HG03025 (cell line): Measurements from ENCODE around the gene TGFBR3.
"Not testable (repeated sequence)": the region's sequence is repeated elsewhere in the genome, so short reads cannot be mapped to it uniquely, and the experiment has no call there.

Source experiments
- ATAC-seq: cut with Tn5 transposase; IDR thresholded peaks from one replicate; pipeline ENCODE4 v1.9.1; 2021; ENCODE audit warnings: mild to moderate bottlenecking, moderate library complexity; ENCODE audit not compliant: unreplicated experiment, low FRiP score

Gene TGFBR3

DNA sequence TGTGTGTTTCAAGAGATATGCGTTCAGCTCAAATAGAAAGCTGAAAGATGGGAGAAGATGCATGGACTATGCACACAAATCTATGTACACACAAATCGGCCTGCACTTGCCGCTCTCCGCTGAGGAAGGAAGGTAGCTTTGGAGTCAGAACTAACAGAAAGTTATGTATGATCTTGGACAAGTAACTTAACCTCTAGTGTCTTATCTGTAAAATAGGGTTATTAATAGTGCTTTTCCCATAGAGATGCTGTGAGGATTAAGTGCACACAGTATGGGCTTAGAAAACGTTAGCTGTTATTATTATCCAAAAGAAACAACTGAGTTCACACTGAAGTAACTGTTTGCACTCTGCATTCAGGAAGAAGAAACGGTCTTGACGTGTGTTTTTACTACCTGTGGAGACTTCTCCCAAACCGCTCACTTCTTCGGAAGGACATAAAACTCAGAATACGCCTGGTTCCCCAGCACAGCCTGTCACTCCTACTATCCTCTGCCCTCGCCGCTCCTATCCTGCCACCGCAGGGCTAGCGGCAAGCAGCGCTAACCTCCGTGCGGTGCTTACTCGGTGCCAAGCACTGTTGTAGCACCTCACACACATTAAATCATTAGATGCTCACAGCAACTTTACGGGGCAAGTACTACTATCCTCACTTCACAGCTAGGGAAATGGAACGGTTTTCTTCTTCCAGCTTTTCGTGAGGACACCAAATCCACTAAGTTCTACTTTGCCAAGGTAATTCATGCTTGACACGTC is 1.3 kb downstream of the TGFBR3 start:
- ATAC-seq = no peak

DNA sequence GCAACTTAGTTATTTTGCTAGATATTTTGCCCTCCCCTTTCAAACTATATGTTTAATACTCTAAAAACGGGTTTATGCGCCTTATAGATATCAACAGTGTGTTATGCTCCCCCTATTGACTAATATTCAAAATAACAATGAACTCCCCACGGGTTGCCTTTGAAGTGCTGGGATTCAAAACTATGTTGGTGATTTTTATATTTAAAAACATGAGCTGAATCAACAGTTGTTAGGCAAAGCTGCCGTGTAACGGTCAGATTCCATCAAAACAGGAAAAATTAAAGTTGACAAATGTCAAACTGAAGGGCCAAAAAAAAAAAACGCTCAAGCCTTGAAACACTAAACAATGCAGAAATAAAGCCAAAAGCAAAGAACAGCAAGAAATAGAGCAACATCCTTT is 2.5 kb downstream of the TGFBR3 start:
- no peak for ATAC-seq

DNA sequence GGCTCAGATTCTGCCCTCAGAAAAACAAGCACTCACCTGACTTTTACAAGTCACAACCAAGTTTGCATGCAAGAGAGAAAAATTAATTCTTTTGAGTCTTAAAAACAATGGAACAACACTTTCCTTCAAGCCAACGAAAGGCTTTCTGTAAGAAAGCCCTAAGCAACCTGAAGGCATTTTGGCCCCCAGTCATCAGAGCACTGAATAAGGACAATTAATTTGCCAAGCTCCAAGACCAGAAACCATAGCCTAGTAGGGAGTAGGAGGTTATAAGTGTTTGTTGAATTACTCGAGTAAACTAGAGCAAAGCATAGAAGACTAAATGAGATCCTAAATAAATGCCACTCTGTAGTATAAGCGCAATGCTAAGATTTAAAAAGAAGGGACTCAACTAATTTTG is 4.7 kb downstream of the TGFBR3 start:
- no peak for ATAC-seq

DNA sequence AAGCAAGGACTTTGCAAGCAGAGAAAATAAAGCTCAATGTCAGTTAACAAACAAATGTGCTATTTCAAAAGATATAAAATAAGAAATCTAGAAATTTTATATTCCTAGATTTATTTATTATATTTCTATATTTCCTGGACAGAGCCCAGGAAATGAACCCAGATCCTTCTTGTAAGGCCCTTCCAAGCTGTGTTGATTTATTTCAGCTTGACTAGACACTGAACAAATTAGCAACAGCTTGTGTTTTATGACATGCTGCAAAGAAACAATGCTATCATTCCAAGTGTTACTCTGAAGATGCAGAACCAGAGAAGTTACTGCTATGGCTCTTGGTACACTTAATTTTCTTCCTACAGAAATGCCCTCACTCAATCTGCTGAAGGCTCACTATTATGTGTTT is 6.2 kb downstream of the TGFBR3 start:
- ATAC-seq = no peak

DNA sequence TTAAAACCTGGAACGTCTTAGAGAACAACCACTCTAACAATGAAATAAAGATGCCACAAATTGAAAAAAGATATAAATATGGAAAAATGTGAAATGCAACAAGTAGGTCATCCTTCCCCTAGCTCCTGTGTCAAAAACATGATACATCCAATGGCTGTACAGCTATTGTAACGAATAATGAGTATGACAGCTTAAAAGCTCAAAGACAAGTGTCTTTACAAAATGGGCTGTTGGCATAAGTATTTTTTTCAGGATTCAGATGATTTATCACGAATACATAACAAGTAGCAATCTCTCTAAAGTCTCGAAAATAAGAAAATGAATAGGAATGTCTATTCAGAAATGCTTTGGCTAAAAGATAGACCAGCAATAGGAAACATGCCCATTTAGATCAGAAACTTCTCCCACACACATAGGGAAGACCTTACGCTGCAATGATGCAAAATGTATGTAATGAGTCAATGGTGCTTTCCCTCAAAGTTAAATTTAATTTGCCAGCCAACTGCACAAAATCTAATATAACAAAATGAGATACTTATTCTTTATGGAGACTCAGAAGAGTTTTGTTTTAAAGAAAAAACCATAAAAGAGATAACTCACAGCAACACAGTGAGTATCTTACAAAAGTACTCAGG is 8.3 kb downstream of the TGFBR3 start:
- ATAC-seq = no peak

DNA sequence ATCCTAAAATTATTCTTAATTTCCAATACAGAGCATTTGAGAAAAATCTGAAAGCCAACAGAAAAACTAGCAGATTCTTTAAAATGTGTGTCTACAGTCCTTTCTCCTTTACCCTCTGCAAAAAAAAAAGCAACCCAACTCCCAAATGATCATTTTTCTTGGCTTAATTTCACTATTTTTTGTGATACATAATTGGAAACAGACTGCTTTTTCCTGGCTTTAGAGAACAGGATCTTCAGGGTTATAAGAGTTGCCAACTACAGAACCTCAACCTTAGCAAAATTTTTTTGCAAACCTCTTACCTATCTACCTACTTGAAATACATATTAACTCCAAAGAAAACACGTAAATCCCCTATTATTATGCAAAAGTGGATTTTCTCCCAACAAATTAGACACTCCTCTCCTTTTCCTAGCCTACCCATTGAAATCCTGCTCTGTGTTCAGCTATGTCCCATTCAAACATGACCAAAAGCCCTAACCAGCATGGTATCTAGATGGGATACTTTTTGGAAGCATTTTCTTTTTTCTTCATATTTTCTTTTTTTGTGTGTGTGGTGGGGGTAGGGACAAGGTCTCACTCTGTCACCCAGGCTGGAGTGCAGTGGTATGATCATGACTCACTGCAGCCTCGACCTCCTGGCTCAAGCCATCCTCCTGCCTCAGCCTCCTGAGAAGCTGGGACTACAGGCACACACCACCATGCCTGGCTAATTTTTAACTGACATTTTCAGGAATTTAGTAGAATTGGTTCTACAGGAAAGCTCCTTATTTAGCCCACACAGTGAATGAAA is 9.0 kb downstream of the TGFBR3 start:
- ATAC-seq = no peak

DNA sequence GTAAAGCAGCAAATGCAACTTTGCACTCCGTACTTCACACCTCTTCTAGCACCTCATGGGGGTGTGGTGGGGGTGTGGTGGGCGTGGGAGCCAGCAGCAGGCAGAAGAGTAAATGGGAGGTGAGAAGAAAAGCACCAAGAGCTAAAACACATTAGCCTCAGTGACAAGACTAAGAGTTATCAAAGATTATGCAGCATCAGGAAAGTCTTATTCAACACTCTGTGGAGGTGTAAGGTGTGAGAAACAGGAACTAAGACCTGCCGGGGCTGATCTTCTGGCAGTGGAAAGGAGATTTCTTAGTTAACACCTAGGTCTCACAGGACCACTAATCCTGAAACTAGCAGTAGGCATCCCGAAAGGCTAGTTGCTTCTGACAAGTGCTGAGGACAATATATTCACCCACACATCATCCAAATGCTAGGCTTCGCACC is 9.9 kb downstream of the TGFBR3 start:
- peak; percentile 89 for ATAC-seq

DNA sequence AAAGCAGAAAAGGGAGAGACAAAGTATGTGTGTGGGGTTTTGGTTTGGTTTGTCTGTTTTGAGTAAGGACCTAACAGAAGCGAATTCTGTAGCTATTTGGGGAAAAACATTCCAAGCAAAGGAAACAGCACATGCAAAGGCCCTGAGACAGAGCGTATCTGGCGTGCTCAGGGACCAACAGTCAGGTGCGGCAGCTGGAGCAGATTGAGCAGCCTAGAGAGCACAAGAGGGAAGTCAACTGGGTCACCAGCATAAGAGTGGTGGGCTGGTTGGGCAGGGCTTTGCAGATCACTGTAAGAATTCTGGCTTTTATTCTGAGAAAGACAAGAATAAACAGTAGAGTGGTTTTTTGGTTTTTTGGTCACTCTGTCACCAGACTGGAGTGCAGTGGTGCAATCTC is 11.8 kb downstream of the TGFBR3 start:
- no peak for ATAC-seq

DNA sequence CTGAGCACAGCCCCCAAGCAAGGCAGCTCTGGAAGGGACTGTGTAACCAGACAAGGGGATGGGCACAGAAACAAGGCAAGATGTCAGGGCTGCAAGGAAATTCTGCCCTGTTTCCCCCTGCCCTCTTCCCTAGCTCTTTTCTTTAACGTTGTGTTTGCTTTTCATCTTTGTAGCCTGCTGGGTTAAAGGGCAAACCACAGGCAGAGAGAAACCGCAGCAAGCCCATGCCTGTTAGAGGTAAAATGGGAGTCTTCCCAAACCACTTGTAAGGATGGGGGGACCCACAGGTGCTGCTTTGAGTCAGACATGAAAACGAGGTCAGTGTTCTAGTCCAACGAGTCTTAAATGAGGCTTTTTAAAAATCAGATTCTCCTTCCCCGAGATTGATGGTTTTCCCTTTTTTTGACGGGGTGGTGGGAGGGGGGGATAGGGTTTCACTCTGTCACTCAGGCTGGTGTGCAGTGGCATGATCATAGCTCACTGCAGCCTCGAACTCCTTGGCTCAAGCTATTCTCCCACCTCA is 13.3 kb downstream of the TGFBR3 start:
- no peak for ATAC-seq

DNA sequence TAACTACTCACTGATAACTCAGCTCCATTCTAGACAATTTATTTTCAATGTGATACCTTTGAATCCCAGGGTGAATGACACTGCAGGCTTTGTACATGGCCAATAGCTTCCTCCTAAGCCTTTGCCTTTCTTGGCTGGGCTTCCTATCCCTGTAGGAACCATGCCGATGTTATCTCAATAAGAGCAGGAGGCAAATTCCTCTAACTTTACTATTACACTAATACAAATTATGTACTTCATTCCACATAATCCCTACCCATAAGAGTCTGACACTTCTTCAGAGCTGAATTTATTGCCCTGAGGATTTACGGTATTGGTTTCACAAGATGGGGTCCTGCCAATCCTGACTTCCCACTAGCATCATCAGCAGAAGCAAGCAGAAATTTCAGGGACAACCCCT is 14.0 kb downstream of the TGFBR3 start:
- no peak for ATAC-seq

DNA sequence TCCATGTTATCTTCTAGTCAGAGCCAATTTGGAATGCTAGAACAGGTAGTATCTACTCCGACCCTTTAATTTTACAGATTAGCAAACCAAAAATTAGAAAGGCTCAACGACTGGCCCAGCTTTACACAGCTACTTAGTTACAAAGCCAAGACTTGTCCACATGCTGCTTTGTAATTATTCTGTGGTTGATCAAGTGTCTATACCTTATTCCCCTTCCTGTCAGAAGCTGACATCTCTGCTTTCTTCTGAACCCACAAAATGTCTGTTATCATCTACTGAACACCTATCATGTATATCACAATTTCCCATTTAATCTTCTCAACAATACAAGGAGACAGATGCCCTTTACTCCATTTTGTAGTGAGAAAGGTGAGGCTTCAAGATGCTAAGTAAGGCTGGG is 15.6 kb downstream of the TGFBR3 start:
- ATAC-seq = no peak

DNA sequence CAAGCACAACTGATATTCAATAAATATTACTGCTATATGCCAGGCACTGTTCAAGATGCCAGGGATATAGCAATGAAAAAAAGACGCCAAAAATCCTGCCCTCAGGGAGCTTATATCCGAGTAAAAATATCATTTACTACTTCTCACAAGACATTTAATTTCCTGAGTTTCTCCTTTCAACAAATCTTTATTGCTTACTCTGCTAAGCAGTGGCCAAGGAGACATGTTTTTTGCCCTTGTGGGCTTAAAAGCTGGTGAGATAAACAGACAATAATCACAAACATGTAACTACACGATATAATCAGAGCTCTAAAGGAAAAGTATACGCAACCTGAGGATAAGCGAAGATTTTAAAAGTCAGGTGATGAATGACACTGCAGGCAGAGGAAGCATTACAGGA is 19.5 kb downstream of the TGFBR3 start:
- ATAC-seq = no peak

DNA sequence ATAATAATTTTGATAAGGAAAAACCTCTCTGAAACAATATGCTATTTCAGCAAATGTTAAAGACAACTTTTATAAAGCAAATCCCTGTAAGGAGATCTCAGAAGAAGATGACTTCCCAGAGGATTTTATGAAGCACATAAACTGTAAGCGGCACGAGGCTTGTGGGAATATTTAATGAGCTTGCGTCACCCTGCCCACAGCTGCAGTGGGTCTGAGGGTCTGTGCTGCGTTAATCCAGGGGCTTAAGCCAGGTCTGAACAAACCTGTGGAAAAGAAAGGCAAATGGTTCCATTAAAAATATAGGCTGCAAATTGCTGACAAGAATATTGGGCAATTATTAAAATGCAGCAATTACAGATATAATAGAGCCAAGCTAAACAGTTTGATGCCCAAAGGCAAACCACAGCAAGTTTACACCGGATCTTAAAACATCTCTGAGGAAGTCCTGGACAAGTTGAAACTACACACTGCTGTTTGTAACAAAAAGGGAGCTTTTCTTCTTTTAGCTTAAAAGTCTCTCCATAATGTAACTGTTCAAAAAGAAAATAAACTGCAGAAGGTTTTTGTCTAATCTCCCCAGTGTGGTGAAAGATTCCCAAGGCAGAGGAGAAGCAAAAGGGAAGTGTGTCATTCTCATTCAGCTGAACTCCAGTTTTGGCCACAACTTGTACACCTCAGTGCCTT is 21.8 kb downstream of the TGFBR3 start:
- no peak for ATAC-seq

DNA sequence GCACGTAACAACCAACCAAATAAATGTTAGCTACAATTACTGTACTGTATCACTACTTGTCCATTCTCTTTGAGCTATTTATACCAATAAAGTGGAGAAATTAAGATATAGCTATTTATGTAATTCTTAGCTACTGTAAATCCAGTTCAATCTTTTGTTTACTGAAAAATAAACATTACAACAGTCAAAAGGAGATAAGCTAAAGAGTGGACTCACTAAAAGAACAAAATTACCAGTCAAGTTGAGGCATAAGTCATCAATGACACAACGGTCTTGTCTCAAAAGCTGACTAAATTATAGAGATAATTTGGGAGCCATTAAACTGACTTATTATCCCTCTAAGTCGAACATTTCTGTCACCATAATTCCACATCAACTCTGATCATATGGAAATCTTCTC is 22.5 kb downstream of the TGFBR3 start:
- no peak for ATAC-seq

DNA sequence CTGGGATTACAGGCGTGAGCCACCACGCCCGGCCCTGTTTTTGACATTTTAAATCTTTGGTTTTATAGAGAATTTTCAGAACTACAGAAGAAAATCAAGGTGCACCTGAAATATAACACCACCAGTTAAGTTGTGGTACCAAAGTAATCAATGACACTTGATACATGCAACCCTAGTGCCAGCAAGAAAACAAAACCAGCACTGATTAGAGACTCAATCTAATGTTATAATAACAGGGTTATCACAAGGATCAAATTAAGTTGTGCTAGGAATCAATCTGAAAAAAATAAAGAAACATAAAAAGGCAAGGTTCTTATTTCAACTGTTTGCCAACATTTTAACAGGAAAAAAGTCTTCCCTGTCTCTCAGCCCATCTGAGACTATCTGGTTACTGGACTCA is 23.8 kb downstream of the TGFBR3 start:
- ATAC-seq = no peak

DNA sequence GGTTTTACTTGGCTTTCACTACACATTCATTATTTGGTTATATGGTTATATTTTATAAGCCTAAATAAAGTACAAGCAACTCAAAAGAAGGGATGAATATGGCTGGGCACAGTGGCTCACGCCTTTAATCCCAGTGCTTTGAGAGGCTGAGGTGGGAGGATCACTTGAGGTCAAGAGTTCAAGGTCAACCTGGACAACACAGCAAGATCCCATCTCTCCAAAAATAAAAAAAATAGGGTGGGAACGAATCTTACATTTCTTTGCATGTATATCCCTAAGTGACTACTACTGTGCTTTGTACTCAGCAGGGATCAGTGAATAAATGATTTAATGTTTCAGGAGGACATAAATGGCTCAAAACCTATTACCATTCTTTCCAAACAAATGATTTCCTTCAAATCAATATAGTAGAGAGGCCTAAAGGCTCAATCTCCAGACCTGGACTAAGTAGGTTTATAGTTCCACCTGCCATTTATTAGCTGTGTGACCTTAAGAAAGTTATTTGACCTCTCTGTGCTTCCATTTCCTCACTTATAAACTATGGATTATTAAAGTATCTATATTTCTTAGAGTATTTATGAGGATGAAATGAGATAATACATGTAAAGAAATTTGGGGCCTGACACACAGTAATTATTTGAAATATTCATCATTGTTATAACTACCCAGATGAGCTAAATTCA is 28.3 kb downstream of the TGFBR3 start:
- ATAC-seq = no peak

DNA sequence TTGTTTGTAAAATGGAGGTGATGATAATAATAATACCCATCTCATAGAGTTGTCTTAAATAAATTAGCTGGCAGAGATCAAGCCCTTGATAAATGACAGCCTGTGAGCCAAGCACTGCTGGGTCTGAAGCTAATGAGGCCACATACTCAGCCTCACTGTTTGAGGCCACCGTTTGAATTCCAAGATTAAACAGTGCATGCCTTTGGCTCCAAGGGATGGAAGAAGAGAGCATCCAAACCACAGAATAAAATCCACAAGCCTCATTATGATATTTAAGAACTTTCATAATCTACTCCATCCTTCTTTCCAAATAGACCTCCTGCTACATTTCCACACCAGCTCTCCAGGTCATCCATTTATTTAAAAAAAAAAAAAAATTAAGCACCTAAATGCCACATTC is 29.0 kb downstream of the TGFBR3 start:
- no peak for ATAC-seq

DNA sequence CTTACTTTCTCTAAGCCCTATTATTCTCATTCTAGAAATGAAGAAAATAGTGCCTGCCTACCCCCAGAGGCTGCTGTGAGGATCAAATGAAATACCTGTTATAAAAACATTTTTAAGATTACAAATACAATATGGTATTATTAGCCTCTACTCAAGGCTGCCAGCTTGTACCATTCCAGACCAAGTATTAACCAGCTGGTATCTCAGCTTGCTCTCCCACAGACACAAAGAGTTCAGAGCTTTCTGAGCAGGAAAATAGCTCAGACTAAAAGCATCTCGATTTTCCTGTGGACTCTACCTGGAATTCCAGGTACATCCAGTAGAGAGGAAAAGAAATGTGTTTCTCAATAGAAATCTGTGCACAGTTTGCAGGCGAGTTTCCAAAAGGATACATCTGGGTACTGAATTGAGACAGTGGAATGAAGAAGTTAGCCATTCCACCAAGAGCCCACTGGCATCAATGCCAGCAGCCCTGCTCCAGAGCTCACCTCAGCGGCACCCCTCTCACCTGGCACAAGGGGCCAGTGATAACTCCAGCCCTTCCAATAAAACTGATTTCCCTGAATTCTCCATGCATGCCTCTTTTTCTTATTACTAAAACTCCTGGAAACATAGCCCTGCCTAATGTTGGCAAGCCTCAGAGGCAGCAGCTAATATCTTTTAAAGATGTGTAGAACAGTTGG is 31.0 kb downstream of the TGFBR3 start:
- ATAC-seq = no peak

DNA sequence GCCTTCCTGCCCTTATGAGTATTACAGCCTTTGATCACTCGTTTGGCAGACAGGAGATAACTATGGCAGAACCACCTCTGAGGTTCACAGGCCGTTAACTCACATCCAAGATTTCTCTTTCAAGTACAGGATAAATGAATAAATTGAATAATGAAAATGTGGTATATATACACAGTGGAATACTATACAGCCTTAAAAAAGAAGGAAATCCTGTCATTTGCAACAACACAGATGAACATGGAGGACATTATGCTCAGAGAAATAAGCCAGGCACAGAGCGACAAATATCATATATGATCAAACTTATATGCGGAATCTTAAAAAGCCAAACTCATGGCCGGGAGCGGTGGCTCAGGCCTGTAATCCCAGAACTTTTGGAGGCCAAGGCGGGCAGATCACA is 32.6 kb downstream of the TGFBR3 start:
- ATAC-seq = no peak

DNA sequence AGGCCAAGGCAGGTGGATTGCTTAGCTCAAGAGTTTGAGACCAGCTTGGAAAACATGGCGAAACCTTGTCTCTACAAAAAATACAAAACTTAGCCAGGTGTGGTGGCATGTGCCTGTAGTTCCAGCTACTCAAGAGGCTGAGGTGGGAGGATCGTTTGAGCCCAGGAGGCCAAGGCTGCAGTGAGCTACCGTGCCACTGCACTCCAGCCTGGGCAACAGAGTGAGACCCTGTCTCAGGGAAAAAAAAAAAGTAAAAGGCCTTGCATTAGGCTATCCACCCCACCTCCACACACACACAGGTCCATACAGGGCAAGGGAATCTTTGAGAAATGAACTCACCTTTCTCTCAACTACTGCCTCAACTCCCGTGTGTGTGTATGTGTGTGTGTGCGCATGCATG is 33.9 kb downstream of the TGFBR3 start:
- ATAC-seq = not testable (repeated sequence)
